GM12872 (cell line): ENCODE data around the gene ZNF730.

ENCODE experiments used
- TF ChIP-seq, protein P1 (sequence below): IDR thresholded peaks from 3 replicates; pipeline ENCODE4 v1.5.1; 2011; ENCODE audit warnings: low read depth, mild to moderate bottlenecking, low read length, moderate library complexity; ENCODE audit not compliant: insufficient read depth

ZNF730 gene

DNA sequence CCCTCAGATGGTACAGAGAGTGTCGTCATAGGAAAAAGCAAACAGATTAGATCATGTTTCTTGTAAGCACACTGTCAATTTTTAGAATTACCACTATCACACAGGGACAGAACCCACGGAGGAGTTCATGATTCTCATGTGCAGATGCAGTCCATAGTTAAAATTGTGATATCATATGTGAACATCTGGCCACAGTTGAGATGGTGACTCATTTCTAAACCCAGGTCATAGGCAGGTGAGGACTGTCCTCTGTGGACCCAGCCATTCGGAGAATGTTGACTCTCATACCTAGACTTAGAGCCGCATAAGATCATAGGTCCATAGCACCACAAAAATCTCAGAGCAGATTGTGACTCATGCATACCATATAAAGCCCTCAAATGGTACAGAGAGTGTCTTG lies 17.8 kb upstream of the ZNF730 start:
- TF ChIP-seq, protein P1, sequence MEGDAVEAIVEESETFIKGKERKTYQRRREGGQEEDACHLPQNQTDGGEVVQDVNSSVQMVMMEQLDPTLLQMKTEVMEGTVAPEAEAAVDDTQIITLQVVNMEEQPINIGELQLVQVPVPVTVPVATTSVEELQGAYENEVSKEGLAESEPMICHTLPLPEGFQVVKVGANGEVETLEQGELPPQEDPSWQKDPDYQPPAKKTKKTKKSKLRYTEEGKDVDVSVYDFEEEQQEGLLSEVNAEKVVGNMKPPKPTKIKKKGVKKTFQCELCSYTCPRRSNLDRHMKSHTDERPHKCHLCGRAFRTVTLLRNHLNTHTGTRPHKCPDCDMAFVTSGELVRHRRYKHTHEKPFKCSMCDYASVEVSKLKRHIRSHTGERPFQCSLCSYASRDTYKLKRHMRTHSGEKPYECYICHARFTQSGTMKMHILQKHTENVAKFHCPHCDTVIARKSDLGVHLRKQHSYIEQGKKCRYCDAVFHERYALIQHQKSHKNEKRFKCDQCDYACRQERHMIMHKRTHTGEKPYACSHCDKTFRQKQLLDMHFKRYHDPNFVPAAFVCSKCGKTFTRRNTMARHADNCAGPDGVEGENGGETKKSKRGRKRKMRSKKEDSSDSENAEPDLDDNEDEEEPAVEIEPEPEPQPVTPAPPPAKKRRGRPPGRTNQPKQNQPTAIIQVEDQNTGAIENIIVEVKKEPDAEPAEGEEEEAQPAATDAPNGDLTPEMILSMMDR: no peak

- TF ChIP-seq, protein P1: no peak
These were observed 16.9 kb upstream of the ZNF730 start for GRCh38 chr19:23099966-23100365.

DNA sequence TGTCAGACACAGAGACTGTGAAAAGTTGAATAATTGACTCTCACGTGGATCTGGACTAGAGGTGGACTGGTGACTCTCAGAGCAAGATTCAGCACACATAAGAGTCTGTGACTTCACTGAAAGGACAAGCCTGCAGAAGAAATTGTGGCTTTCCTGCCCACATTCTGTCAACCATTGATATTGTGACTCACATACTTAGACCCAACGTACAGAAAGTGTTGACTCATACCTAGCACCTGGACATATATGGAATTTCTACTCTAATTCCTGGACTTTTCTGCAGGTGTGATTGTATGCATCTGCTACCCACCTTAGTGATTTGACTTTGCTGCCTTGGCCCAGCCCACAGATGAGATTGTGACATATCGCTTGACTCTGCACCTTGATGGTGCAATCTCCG lies 15.6 kb upstream of the ZNF730 start:
- TF ChIP-seq, protein P1: no peak

DNA sequence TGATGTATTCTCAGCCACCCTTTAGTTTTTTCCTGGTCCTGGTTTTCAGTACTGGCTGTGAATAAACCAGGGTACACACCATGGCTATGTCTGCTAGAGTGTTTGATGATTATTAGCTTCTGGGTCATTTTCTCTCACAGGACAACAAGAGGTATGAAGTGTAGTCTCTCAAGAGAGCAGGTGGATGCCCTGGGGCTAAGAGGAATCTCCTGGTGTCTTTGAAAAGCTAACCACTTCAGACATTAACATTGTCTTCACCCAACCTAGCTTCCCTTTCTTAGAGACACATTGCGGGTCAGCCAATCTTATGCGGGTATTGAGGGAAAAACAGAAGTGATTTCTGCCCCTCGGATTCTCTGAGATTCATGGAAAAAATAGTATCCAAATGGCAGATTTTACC lies 1.6 kb downstream of the ZNF730 start:
- TF ChIP-seq, protein P1: no peak

- TF ChIP-seq, protein P1: no peak
These were observed 29.0 kb downstream of the ZNF730 start for GRCh38 chr19:23145617-23146415.

DNA sequence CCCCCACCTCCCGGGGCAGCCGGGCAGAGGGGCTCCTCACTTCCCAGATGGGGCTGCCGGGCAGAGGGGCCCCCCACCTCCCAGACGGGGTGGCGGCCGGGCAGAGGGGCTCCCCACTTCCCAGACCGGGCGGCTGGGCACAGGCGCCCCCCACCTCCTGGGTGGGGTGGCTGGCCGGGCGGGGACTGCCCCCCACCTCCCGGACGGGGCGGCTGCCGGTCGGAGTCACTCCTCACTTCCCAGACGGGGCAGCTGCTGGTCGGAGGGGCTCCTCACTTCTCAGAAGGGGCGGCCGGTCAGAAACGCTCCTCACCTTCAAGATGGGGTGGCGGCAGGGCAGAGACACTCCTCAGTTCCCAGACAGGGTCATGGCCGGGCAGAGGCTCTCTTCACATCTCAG lies 43.9 kb downstream of the ZNF730 start:
- TF ChIP-seq, protein P1: no peak

GRCh38 chr19:23183251-23183650 lies 66.4 kb downstream of the ZNF730 start:
- TF ChIP-seq, protein P1: no peak
